H1 (cell line): ENCODE data around the gene CD28. TPM values are rescaled to one million over a fixed set of nuclear protein-coding genes. Genes with fewer than 3 reads are reported as not detected.

Experiments used
- CTCF ChIA-PET: fragments of 300-600 bp; sonication (Branson Sonifier 250); formaldehyde crosslinking; loops from one replicate; lab custom pipeline; 2021; ENCODE audit not compliant: partially characterized antibody; lab: Charles Lee
- POLR2A ChIA-PET: fragments of 300-600 bp; sonication (Branson Sonifier 250); formaldehyde crosslinking; loops from one replicate; lab custom pipeline; 2021; ENCODE audit warnings: inconsistent platforms; ENCODE audit not compliant: partially characterized antibody; lab: Charles Lee
- DNase-seq, 2 experiments: peaks; one replicate each; pipeline versions ENCODE4 v3.0.0 to v3.0.0-alpha.2; 2010 to 2022; ENCODE audit warnings: low spot score in 2 of 2, low read depth in 1 of 2, mixed read lengths in 1 of 2
- FAIRE-seq: peaks from 2 replicates; lab custom pipeline; 2011; peaks lifted over from hg19 to GRCh38; lab: Jason Lieb, UNC
- H2AFZ ChIP-seq: 2 replicates; pipeline ENCODE4 v1.8.1; 2012; ENCODE audit warnings: low read length, inconsistent platforms
- H2AK5ac ChIP-seq: 2 replicates; pipeline ENCODE4 v1.6.1; 2013; ENCODE audit warnings: low read depth, low read length
- H2BK120ac ChIP-seq: replicated peaks from 2 replicates; pipeline ENCODE3; 2013; ENCODE audit warnings: low read depth, low read length, inconsistent platforms
- H2BK12ac ChIP-seq: 2 replicates; pipeline ENCODE4 v1.6.1; 2013; ENCODE audit warnings: low read depth, low read length
- H2BK15ac ChIP-seq: 2 replicates; pipeline ENCODE4 v1.6.1; 2013; ENCODE audit warnings: low read length
- H2BK20ac ChIP-seq: 2 replicates; pipeline ENCODE4 v1.6.1; 2013; ENCODE audit warnings: low read length
- H2BK5ac ChIP-seq: 2 replicates; pipeline ENCODE4 v1.6.1; 2013; ENCODE audit warnings: low read depth, low read length
- H3K14ac ChIP-seq: 2 replicates; pipeline ENCODE4 v1.6.1; 2013; ENCODE audit warnings: inconsistent platforms; ENCODE audit not compliant: insufficient read length
- H3K18ac ChIP-seq: 2 replicates; pipeline ENCODE4 v1.6.1; 2013; ENCODE audit warnings: low read length; ENCODE audit errors: extremely low read depth
- H3K23ac ChIP-seq: 2 replicates; pipeline ENCODE4 v1.6.1; 2013; ENCODE audit warnings: inconsistent platforms; ENCODE audit not compliant: insufficient read length
- H3K23me2 ChIP-seq: 2 replicates; pipeline ENCODE4 v1.6.1; 2013; ENCODE audit warnings: low read depth, low read length
- H3K27ac ChIP-seq: 2 replicates; pipeline ENCODE4 v1.6.1; 2011; ENCODE audit warnings: low read depth, low read length, inconsistent platforms
- H3K27me3 ChIP-seq, 4 experiments: replicated peaks in 1 of 4; 1 replicate in 1 of 4; 2 replicates in 3 of 4; pipeline versions ENCODE4 v1.6.1 to v1.8.1; 2011 to 2013; ENCODE audit warnings: low read length in 3 of 4, mild to moderate bottlenecking in 3 of 4, inconsistent platforms in 2 of 4, mixed read lengths in 2 of 4, moderate library complexity in 1 of 4; ENCODE audit not compliant: control insufficient read depth in 3 of 4, insufficient read depth in 3 of 4; ENCODE audit errors: extremely low read depth in 1 of 4
- H3K36me3 ChIP-seq, 4 experiments: 2 replicates each; pipeline versions ENCODE4 v1.6.1 to v1.8.1; 2011 to 2013; ENCODE audit warnings: mild to moderate bottlenecking in 4 of 4, low read length in 3 of 4, moderate library complexity in 2 of 4, control low read depth in 1 of 4, inconsistent platforms in 1 of 4; ENCODE audit not compliant: insufficient read depth in 4 of 4, control insufficient read depth in 2 of 4
- H3K4ac ChIP-seq: replicated peaks from 2 replicates; pipeline ENCODE3; 2013; ENCODE audit warnings: low read length, low read depth, mixed read lengths, inconsistent platforms; ENCODE audit not compliant: insufficient read length
- H3K4me1 ChIP-seq, 4 experiments: replicated peaks in 1 of 4; 1 replicate in 1 of 4; 2 replicates in 3 of 4; pipeline versions ENCODE4 v1.6.1 to v1.8.1; 2011 to 2013; ENCODE audit warnings: low read length in 3 of 4, inconsistent platforms in 2 of 4, mixed read lengths in 1 of 4; ENCODE audit not compliant: insufficient read depth in 4 of 4, control insufficient read depth in 3 of 4
- H3K4me2 ChIP-seq, 2 experiments: 2 replicates each; pipeline versions ENCODE4 v1.6.1 to v1.8.1; 2011 to 2013; ENCODE audit warnings: low read depth in 2 of 2, low read length in 2 of 2, control low read depth in 1 of 2, inconsistent platforms in 1 of 2, mild to moderate bottlenecking in 1 of 2; ENCODE audit not compliant: insufficient read depth in 1 of 2
- H3K4me3 ChIP-seq, 4 experiments: fragments of 200-600, 300-600 bp in 1 of 4; sonication (generic), shearing (Covaris generic), sonication (Bioruptor Twin) in 1 of 4; 2 replicates each; pipeline versions ENCODE4 v1.5.1 to v1.8.1; 2011 to 2016; ENCODE audit warnings: low read length in 4 of 4, low read depth in 3 of 4, control low read depth in 2 of 4, inconsistent platforms in 2 of 4, mild to moderate bottlenecking in 2 of 4, mixed read lengths in 1 of 4, moderate library complexity in 1 of 4; ENCODE audit not compliant: insufficient read depth in 2 of 4; ENCODE audit errors: extremely low read depth in 1 of 4
- H3K56ac ChIP-seq: replicated peaks from 2 replicates; pipeline ENCODE3; 2013; ENCODE audit warnings: low read depth, mild to moderate bottlenecking, mixed read lengths, low read length, inconsistent platforms; ENCODE audit not compliant: insufficient read length
- H3K79me1 ChIP-seq: 2 replicates; pipeline ENCODE4 v1.6.1; 2013; ENCODE audit warnings: low read depth, low read length, control low read depth
- H3K79me2 ChIP-seq, 2 experiments: 2 replicates each; pipeline versions ENCODE4 v1.6.1 to v1.8.1; 2012 to 2013; ENCODE audit warnings: low read length in 2 of 2, mild to moderate bottlenecking in 2 of 2, inconsistent platforms in 1 of 2; ENCODE audit not compliant: insufficient read depth in 2 of 2, control insufficient read depth in 1 of 2
- H3K9ac ChIP-seq, 4 experiments: replicated peaks in 1 of 4; 1 replicate in 1 of 4; 2 replicates in 3 of 4; pipeline versions ENCODE4 v1.6.1 to v1.8.1; 2011 to 2013; ENCODE audit warnings: low read depth in 3 of 4, low read length in 3 of 4, control low read depth in 2 of 4, mild to moderate bottlenecking in 2 of 4, moderate library complexity in 2 of 4, inconsistent platforms in 1 of 4; ENCODE audit errors: extremely low read depth in 1 of 4
- H3K9me3 ChIP-seq, 2 experiments: 2 replicates each; pipeline versions ENCODE4 v1.6.1 to v1.8.1; 2012 to 2013; ENCODE audit warnings: mild to moderate bottlenecking in 2 of 2, moderate library complexity in 2 of 2, control low read depth in 1 of 2, inconsistent platforms in 1 of 2, low read depth in 1 of 2, low read length in 1 of 2, mixed read lengths in 1 of 2; ENCODE audit not compliant: insufficient read depth in 2 of 2
- H4K20me1 ChIP-seq, 2 experiments: replicated peaks in 1 of 2; 2 replicates each; pipeline versions ENCODE3 to v1.8.1; 2011 to 2013; ENCODE audit warnings: inconsistent platforms in 2 of 2, low read length in 2 of 2, mild to moderate bottlenecking in 1 of 2; ENCODE audit not compliant: insufficient read depth in 2 of 2, control insufficient read depth in 1 of 2
- H4K5ac ChIP-seq: 2 replicates; pipeline ENCODE4 v1.6.1; 2013; ENCODE audit warnings: low read length, low read depth, mixed read lengths, inconsistent platforms; ENCODE audit not compliant: insufficient read length
- H4K8ac ChIP-seq: 2 replicates; pipeline ENCODE4 v1.8.0; 2013; ENCODE audit warnings: mild to moderate bottlenecking, moderate library complexity, low read length, inconsistent platforms; ENCODE audit not compliant: insufficient read depth; ENCODE audit errors: extremely low read depth
- H4K91ac ChIP-seq: replicated peaks from 2 replicates; pipeline ENCODE3; 2013; ENCODE audit warnings: low read length, mixed read lengths, inconsistent platforms; ENCODE audit not compliant: insufficient read length
- EGR1 ChIP-seq: IDR thresholded peaks from 2 replicates; pipeline ENCODE4 v1.6.1; 2011; ENCODE audit warnings: low read depth, low read length, borderline replicate concordance
- FOSL1 ChIP-seq: IDR thresholded peaks from 2 replicates; pipeline ENCODE4 v1.6.1; 2011; ENCODE audit warnings: mild to moderate bottlenecking, low read depth, low read length, moderate library complexity; ENCODE audit not compliant: insufficient read depth
- GABPA ChIP-seq: IDR thresholded peaks from 2 replicates; pipeline ENCODE4 v1.6.1; 2011; ENCODE audit warnings: mild to moderate bottlenecking, low read length, moderate library complexity, borderline replicate concordance; ENCODE audit not compliant: insufficient read depth
- POLR2AphosphoS5 ChIP-seq: IDR thresholded peaks from 2 replicates; pipeline ENCODE4 v1.6.1; 2011; ENCODE audit warnings: low read depth, low read length
- RBBP5 ChIP-seq: IDR thresholded peaks from 2 replicates; pipeline ENCODE4 v1.7.1; 2012; ENCODE audit warnings: low read depth, mild to moderate bottlenecking, inconsistent platforms, low read length, moderate library complexity, borderline replicate concordance
- SIRT6 ChIP-seq: IDR thresholded peaks from one replicate; pipeline ENCODE4 v1.7.1; 2012; ENCODE audit warnings: low read length, inconsistent platforms
- USF2 ChIP-seq: IDR thresholded peaks from 2 replicates; pipeline ENCODE4 v1.6.1; 2011; ENCODE audit warnings: low read length, improper control_type of control experiment
- WGBS, 2 experiments: shearing (Covaris generic) in 1 of 2; methylation state at CpG; one replicate each; pipeline versions ENCODE4 v1.1.6 to v1.1.7; 2013 to 2015; ENCODE audit warnings: low lambda C conversion rate in 2 of 2, mixed read lengths in 2 of 2, inconsistent platforms in 1 of 2, low coverage in 1 of 2, missing lambda C conversion rate in 1 of 2; ENCODE audit not compliant: insufficient replicate concordance in 2 of 2, insufficient coverage in 1 of 2, insufficient read length in 1 of 2; ENCODE audit errors: extremely low coverage in 1 of 2, missing lambda C conversion rate in 1 of 2; 5-methylcytosine and 5-hydroxymethylcytosine counted together
- polyA plus RNA-seq, 7 experiments: library from polyadenylated mRNA; depleted of rRNA in 3 of 7; stranded (reverse) in 5 of 7; unstranded in 2 of 7; fragments of >200 nt in 5 of 7; fragments of 200-250 nt in 2 of 7; gene quantifications; 1 replicate in 5 of 7; 2 replicates in 1 of 7; 4 replicates in 1 of 7; pipeline versions ENCODE4 v1.2.1 to v1.2.3, GENCODE V29; 2011 to 2013; ENCODE audit warnings: missing spikeins in 2 of 7, mixed read lengths in 2 of 7
- total RNA-seq: library from RNA; stranded (reverse); fragmentation: NEBNext Ultra II Directional; extraction: Animal tissue kit (Norgen Biotek cat#: 25700); gene quantifications from 2 replicates; pipeline ENCODE4 v1.2.1, GENCODE V29; 2021

The CD28 gene
- total and polyA plus RNA-seq, 2 of the 8 experiments (the other 6 are each of a cell fraction or from before 2014, with no cell fraction given), result not detected

- H2BK120ac ChIP-seq, result no peak overlapping the region
- no peak overlapping the region for H3K56ac ChIP-seq
- POLR2A ChIA-PET, result no interaction called here
- no peak overlapping the region for H3K18ac ChIP-seq
- H2BK12ac ChIP-seq, result no peak overlapping the region
- H3K23me2 ChIP-seq, result no peaks in the 10 kb centered on the region
- H2BK5ac ChIP-seq, result no peak overlapping the region
- H4K8ac ChIP-seq, result no peak overlapping the region
- no peak overlapping the region for H3K4me3 ChIP-seq
- H3K27me3 ChIP-seq, result no peaks in the 10 kb centered on the region
- no peak overlapping the region for H4K5ac ChIP-seq
- no peak overlapping the region for H3K4me2 ChIP-seq
- H2AK5ac ChIP-seq, result no peak overlapping the region
- no peak overlapping the region for H3K23ac ChIP-seq
- H3K14ac ChIP-seq, result no peak overlapping the region
- no peaks in the 10 kb centered on the region for H3K36me3 ChIP-seq
- no peak for FAIRE-seq
- H4K91ac ChIP-seq, result no peak overlapping the region
- peaks cover 0 to 3% of the 10 kb centered on the region in 2 experiments; a peak in 1 of 4 replicates for H3K9me3 ChIP-seq
- H2BK20ac ChIP-seq, result no peak overlapping the region
- H3K4me1 ChIP-seq, result no peaks in the 10 kb centered on the region; a peak in 1 of 7 replicates
- H2BK15ac ChIP-seq, result no peak overlapping the region
- no peak overlapping the region for H3K27ac ChIP-seq
- H3K4ac ChIP-seq, result no peak overlapping the region
- DNase-seq, result no peak
- no peaks in the 10 kb centered on the region for H3K79me2 ChIP-seq
- H2AFZ ChIP-seq, result no peak overlapping the region
- H3K9ac ChIP-seq, result no peak overlapping the region
- no peaks in the 10 kb centered on the region for H4K20me1 ChIP-seq
- no peaks in the 10 kb centered on the region for H3K79me1 ChIP-seq
- WGBS, 2 experiments, result 93% methylated on average over 2 of the region's 2 CpGs; no CpG with 5 or more reads in 1 of the 2 experiments
- CTCF ChIA-PET, result interaction anchor here (1.1 to 2.6 kb wide), 2 partner anchors 10 to 19 kb away, joined by 3 to 10 read pairs; no protein-coding TSS in a partner anchor
- no peak for TF ChIP-seq POLR2AphosphoS5
- TF ChIP-seq GABPA, result no peak
- TF ChIP-seq EGR1, result no peak
- TF ChIP-seq USF2, result no peak
- no peak for TF ChIP-seq FOSL1
- TF ChIP-seq SIRT6, result no peak
- no peak for TF ChIP-seq RBBP5
Observed at GRCh38 chr2:203739351-203739750, 32.9 kb downstream of the CD28 start.
